ENCODE results near the gene NEK7.
"Not testable (repeated sequence)": the region's sequence is repeated elsewhere in the genome, so short reads cannot be mapped to it uniquely, and the experiment has no call there.

The NEK7 gene

DNA sequence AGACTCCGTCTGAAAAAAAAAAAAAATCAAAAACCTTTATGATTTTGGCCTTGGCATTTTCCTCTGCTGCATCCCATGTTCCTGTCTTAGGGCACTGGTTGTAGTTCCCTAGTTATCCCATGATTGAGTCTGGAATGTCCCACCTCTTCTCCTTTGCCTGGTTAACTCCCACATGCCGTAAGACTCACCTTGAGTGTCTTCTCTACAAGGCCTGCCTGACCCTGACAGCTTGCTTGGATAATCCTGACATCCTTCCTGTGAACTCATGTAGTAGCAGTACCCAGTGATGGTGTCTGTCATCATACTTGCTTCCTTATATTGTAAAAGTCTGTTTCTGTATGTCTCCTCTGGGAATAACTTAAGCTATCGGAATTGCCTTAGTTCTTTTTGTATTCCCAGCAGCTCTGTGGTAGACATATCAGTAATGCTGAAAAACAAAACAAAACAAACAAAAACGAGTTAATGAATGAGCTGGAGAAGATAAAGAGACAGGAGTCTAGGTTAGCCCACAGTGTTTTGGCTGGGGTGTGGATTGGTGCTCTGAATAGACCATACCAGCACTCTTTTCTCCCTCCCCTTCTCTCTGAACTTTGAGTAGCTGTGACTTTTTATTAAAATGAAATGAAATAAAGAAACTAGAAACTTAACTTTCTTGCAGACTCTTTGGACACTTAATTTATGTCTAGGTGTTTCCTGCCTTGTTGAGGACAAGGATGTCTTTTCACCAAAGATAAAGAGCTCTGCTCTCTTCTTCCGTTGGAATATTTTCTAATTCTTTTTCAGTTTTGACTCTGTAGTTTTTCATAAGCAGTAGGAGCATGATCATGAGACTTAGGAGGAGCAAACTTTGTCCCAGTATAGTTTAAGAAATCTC, 15.1 kb downstream of the NEK7 start:
- DNase-seq (ENCODE audit: low spot score): no peak

- no peak for DNase-seq (ENCODE audit: low spot score)
These were observed 17.0 kb downstream of the NEK7 start for GRCh38 chr1:198173832-198174231.

GRCh38 chr1:198174297-198174696, 17.5 kb downstream of the NEK7 start:
- no peak for DNase-seq (ENCODE audit: low spot score)

DNA sequence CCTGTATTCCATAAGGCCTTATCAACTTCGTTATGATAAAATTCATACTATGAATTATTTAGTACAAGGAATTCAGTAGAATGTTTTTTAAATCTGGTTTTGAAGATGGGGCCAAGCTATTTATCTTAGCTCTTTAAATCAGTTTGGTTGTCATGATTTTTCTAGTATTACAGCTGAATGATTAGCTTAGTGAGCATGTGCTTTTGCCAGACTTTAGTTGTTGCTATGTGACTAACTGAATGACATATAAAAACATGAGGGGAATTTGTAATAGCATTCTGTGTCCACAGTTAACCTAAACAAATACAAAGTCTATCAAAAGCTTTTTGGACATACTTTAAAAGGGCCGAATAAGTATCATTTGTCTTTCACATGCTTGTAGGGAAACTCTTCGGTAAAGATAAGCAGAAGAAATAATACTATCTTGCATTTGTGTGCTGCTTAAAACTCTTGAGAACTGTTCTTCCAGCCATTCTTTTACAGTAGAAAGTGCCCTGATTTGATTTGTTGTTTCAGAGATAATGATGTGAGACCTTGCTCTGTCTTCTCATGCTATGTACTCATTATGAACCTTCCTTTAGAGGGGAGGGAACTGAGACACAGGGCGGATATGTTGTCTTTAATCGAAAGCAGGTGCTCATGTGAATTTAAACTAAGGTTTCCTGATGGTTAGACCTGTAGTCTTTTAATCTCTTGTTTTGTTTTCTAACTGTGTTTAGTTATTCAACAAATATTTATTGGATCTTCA, 18.8 kb downstream of the NEK7 start:
- DNase-seq (ENCODE audit: low spot score): no peak

GRCh38 chr1:198176179-198176578, 19.4 kb downstream of the NEK7 start:
- no peak for DNase-seq (ENCODE audit: low spot score)

- no peak for DNase-seq (ENCODE audit: low spot score)
These were observed 20.7 kb downstream of the NEK7 start for GRCh38 chr1:198177546-198177945.

DNA sequence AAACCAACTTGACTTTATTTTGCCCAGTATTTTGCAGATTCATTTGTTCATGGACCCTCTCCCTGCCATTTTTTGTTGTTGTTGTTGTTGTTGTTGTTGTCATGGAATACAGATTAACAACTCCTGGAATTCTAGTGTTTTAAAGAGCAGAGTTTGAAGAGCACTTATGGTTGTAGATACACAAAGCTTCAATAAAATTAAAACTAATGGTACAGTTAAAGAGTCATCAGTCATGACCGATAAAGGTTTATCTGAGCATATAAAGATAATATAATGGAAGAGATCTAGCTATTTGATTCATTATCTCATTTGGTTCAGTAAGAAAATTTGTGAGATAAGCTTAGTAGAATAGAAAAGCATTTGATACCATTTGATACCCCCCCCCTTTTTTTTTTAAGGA, 21.8 kb downstream of the NEK7 start:
- no peak for DNase-seq (ENCODE audit: low spot score)

- no peak for DNase-seq (ENCODE audit: low spot score)
These were observed 22.8 kb downstream of the NEK7 start for GRCh38 chr1:198179556-198179981.

GRCh38 chr1:198183605-198184004, 26.8 kb downstream of the NEK7 start:
- DNase-seq (ENCODE audit: low spot score): no peak

- no peak for DNase-seq (ENCODE audit: low spot score)
These were observed 27.7 kb downstream of the NEK7 start for GRCh38 chr1:198184516-198184915.

- no peak for DNase-seq (ENCODE audit: low spot score)
These were observed 28.3 kb downstream of the NEK7 start for GRCh38 chr1:198185146-198185545.

- DNase-seq (ENCODE audit: low spot score): no peak
These were observed 29.0 kb downstream of the NEK7 start for GRCh38 chr1:198185759-198186158.

- no peak for DNase-seq (ENCODE audit: low spot score)
These were observed 30.2 kb downstream of the NEK7 start for GRCh38 chr1:198186916-198187580.

GRCh38 chr1:198187973-198188588, 31.3 kb downstream of the NEK7 start:
- DNase-seq (ENCODE audit: low spot score): no peak

GRCh38 chr1:198191117-198191516, 34.3 kb downstream of the NEK7 start:
- no peak for DNase-seq (ENCODE audit: low spot score)

DNA sequence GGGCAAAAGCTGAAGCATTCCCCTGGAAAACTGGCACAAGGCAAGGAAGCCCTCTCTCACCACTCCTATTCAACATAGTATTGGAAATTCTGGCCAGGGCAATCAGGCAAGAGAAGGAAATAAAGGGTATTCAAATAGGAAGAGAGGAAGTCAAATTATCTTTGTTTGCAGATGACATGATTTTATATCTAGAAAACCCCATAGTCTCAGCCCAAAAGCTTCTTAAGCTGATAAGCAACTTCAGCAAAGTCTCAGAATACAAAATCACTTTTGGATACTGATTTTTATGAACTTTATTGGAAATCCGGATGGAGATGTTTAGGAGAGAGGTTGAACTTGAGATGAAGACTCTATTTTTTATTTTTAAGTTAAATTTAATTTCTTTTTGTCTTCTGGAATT, 37.1 kb downstream of the NEK7 start:
- not testable (repeated sequence) for DNase-seq (ENCODE audit: low spot score)

DNA sequence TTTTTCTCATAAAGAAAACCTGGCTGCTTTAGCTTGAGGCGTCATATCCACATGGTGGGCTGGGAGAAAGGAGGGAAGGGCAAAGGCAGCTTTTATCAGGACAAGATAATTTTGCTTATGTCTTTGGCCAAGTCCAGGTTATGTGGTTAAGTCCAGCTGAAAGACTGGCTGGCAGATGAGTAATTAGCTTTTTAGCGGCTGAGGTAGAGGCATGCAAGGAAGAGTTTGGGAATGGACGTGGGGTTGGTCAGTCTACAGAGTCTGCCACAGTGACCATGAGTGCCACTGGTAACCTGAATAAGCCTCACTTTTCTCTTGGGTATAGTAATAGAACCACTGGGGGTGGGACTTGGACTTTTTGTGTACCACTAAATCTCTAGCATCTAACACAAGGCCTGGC, 39.8 kb downstream of the NEK7 start:
- no peak for DNase-seq (ENCODE audit: low spot score)

DNA sequence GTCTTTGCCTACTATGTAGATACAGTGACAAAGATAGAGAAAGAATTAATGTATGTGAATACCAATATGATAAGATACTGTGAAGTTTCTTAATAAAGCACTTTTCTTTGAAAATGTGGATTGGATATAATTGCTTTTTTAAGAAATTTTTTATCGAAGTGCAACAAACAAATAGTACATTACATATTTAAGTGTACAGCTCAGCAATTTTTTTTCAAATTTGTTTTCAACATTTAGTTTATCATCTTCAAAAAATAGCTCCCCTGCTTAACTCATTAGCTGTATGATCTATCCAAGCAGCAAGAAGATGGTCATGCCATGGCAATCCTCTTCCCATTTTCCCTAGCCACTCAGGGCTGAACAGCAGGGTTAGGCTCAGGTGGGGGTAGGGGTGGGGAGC, 40.5 kb downstream of the NEK7 start:
- no peak for DNase-seq (ENCODE audit: low spot score)

DNA sequence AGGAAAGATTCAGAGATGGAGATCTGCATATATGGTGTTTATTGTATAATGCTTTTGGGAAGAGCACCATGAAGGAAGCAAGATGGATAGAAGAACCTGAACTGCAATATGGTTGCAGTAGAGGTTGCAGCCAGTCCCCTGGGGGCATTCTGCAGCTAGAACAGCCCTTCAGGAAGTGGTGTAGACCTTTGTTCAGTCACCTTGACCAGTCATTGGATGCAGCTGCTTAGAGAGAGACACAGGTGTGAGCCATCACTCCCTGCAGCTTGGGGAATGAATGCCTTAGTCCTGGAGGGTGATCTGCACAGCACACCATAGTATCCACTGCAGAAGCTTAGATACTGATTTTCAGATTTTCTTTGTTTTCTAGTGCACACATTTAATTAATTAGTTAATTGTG, 42.3 kb downstream of the NEK7 start:
- peak; percentile 5 for DNase-seq (ENCODE audit: low spot score)

DNA sequence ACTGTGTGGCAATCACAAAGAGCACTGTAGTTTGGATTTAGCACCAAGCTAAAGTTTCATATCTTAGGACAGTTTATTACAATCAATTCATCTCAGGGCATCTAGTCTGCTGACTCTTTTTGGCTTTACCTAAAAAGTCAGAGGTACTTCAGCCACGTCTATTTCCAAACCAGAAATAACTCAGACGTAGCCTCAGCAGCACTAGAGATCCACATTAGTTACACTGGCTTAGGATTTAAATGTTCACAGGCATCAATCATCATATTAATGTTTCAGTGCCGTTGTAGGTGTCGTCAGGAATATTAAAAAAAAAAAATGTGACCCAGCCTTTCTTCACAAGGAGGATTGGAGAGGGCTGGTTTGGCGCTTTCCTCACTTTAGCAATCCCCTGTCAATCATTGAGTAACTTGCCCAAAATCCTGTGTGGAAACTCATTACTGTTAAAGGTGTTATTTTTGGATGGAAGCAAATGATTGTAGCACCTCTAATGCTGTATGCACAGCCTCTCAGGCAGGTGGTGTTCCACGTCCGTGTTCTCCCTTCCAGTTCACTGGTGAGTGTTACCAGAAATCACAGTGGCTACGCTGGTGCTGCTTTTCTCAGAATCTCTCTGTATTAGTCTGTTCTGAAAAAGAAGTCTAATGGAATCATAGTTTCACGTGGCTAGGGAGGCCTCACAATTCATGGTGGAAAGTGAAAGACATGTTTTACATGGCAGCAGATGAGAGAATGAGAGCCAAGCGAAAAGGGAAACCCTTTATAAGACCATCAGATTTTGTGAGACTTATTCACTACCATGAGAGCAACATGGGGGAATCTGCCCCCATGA, 45.4 kb downstream of the NEK7 start:
- DNase-seq (ENCODE audit: low spot score): no peak

GRCh38 chr1:198203434-198203833, 46.6 kb downstream of the NEK7 start:
- no peak for DNase-seq (ENCODE audit: low spot score)

Measured in hematopoietic multipotent progenitor cell treated with erythropoietin and hydrocortisone succinate and interleukin-3 and kit ligand, for 17 days (in vitro differentiated cells).